Measurements from ENCODE around the gene BRIP1. TPM values are rescaled to one million over a fixed set of nuclear protein-coding genes. Genes with fewer than 3 reads are reported as not detected.

The BRIP1 gene
- total and polyA plus RNA-seq, 2 donors (not counting 3 experiments of a cell fraction or from before 2014, with no cell fraction given): 1.8 to 12.1 TPM

DNA sequence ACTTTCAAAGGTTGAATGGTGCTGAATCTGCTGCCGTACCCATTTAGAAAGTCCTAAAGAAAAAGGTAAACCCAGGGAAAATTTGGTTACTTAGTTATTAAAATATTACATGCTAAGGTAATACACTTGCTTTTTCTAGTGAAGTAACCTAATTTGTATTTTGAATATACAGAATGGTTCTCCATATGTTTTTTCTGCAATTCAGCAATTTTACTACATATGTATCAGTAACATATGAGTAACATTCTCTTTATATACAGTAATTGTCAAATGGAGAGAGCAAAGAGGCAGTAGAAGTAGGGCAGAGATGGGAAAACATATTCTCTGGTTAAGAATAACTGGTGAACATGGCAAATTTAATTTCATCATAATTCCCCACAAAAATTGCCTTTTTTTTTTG lies 177.2 kb downstream of the BRIP1 start:
- Histone ChIP-seq H3K4me3 (replicated peaks in 1 of 3; ENCODE audit: insufficient read depth in 1 of 3, low read depth in 1 of 3, low read length in 3 of 3) (no peak overlapping the region), H3K9me3 (replicated peaks; ENCODE audit: control insufficient read depth, insufficient read depth, low read length) (no peaks in the 10 kb centered on the region), H3K4me2 (ENCODE audit: insufficient read depth, low read length) (no peak overlapping the region), H3K79me2 (ENCODE audit: control insufficient read depth, insufficient read depth, low read length) (no peaks in the 10 kb centered on the region), H3K9me1 (replicated peaks; ENCODE audit: control insufficient read depth, extremely low read depth, insufficient read depth, low read length) (no peaks in the 10 kb centered on the region), H3K4me1 (ENCODE audit: control insufficient read depth, extremely low read depth, insufficient read depth, low read length) (no peaks in the 10 kb centered on the region), H3K9ac (replicated peaks; ENCODE audit: extremely low read depth, insufficient read depth, low read length) (no peak overlapping the region), H4K20me1 (replicated peaks; ENCODE audit: control insufficient read depth, extremely low read depth, insufficient read depth, low read length) (no peaks in the 10 kb centered on the region), H3K36me3 (ENCODE audit: control insufficient read depth in 2 of 2, extremely low read depth in 1 of 2, insufficient read depth in 2 of 2, low read length in 2 of 2) (no peaks in the 10 kb centered on the region), H2AFZ (ENCODE audit: low read depth, low read length) (no peak overlapping the region), H3K27ac (ENCODE audit: insufficient read depth, low read depth, low read length) (no peak overlapping the region), H3K27me3 (ENCODE audit: control insufficient read depth in 2 of 2, insufficient read depth in 2 of 2, low read length in 2 of 2) (no peaks in the 10 kb centered on the region)
- intact Hi-C loops (cut with micrococcal nuclease) (no loop called here), dilution Hi-C loops (cut with MboI; ENCODE audit: extremely low pct_ligation_motif_present, low sequenced_read_pairs) (no loop called here)
- no TSS peak for BruUV-seq (replicated peaks)
- POLR2A ChIA-PET: no interaction called here
- DNase-seq (ENCODE audit: low read depth, low spot score): no peak
- TF ChIP-seq POLR2A (IDR thresholded peaks at IDR 0.05; ENCODE audit: low read depth, low read length): no peak
- no peak for TF ChIP-seq POLR2AphosphoS5 (IDR thresholded peaks at IDR 0.05; ENCODE audit: insufficient read depth, low read depth, low read length)
- TF ChIP-seq, protein P1, sequence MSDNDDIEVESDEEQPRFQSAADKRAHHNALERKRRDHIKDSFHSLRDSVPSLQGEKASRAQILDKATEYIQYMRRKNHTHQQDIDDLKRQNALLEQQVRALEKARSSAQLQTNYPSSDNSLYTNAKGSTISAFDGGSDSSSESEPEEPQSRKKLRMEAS (IDR thresholded peaks at IDR 0.05; ENCODE audit: insufficient read depth, insufficient read length): no peak
- no peak for TF ChIP-seq MYC (IDR thresholded peaks at IDR 0.05; ENCODE audit: low read depth, low read length)
- no peak for TF ChIP-seq EZH2 (IDR thresholded peaks at IDR 0.05; ENCODE audit: borderline replicate concordance, low read depth, low read length, severe bottlenecking)
- no peak for TF ChIP-seq FOS (IDR thresholded peaks at IDR 0.05; ENCODE audit: borderline replicate concordance, insufficient read depth, low read length)
- TF ChIP-seq JUN (IDR thresholded peaks at IDR 0.05; ENCODE audit: borderline replicate concordance, insufficient read depth, insufficient read length, low read depth): no peak
- TF ChIP-seq, protein P2, sequence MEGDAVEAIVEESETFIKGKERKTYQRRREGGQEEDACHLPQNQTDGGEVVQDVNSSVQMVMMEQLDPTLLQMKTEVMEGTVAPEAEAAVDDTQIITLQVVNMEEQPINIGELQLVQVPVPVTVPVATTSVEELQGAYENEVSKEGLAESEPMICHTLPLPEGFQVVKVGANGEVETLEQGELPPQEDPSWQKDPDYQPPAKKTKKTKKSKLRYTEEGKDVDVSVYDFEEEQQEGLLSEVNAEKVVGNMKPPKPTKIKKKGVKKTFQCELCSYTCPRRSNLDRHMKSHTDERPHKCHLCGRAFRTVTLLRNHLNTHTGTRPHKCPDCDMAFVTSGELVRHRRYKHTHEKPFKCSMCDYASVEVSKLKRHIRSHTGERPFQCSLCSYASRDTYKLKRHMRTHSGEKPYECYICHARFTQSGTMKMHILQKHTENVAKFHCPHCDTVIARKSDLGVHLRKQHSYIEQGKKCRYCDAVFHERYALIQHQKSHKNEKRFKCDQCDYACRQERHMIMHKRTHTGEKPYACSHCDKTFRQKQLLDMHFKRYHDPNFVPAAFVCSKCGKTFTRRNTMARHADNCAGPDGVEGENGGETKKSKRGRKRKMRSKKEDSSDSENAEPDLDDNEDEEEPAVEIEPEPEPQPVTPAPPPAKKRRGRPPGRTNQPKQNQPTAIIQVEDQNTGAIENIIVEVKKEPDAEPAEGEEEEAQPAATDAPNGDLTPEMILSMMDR (IDR thresholded peaks at IDR 0.05; ENCODE audit: extremely low read depth in 1 of 2, insufficient read depth in 1 of 2, low read depth in 1 of 2, low read length in 2 of 2): no peak
- TF ChIP-seq GATA2 (IDR thresholded peaks at IDR 0.05; ENCODE audit: insufficient read depth, insufficient read length, low read depth, low read length): no peak
- CTCF ChIA-PET: no interaction called here
- FAIRE-seq: no peak
